ENCODE measurements around the gene COL28A1.

GRCh38 chr7:7524121-7524520 is 11.6 kb downstream of the COL28A1 start:
- TF ChIP-seq GATA3 (IDR thresholded peaks at IDR 0.05; ENCODE audit: low read depth, low read length) (no peak), GATA2 (IDR thresholded peaks at IDR 0.05; ENCODE audit: low read depth, low read length) (no peak)
